ENCODE measurements around the gene PHF8.

Gene PHF8

GRCh38 chrX:53984895-53985294, 59.4 kb downstream of the PHF8 start:
- no peaks in the 10 kb centered on the region for H3K27me3 ChIP-seq (ENCODE audit: low read depth)
- H3K4me3 ChIP-seq, result no peak overlapping the region
- peaks cover 57% of the 10 kb centered on the region for H3K36me3 ChIP-seq (replicated peaks)
- no peak for DNase-seq (ENCODE audit: low spot score in 2 of 2)
- no peaks in the 10 kb centered on the region for H3K9me3 ChIP-seq
- H3K4me1 ChIP-seq, result no peaks in the 10 kb centered on the region
- in situ Hi-C loops (cut with MboI; ENCODE audit: low sequenced_read_pairs), result no loop called here

- Histone ChIP-seq H3K4me1 (no peaks in the 10 kb centered on the region), H3K27me3 (ENCODE audit: low read depth) (no peaks in the 10 kb centered on the region), H3K4me3 (no peak overlapping the region), H3K36me3 (replicated peaks) (peaks cover 37% of the 10 kb centered on the region), H3K9me3 (peaks cover 3% of the 10 kb centered on the region; the same call in 1 of the 2 replicates)
- in situ Hi-C loops (cut with MboI; ENCODE audit: low sequenced_read_pairs), result no loop called here
- DNase-seq (ENCODE audit: low spot score in 2 of 2), result no peak
Measured at GRCh38 chrX:53974529-53974928, 69.7 kb downstream of the PHF8 start.

- in situ Hi-C loops (cut with MboI; ENCODE audit: low sequenced_read_pairs), result no loop called here
- Histone ChIP-seq H3K4me1 (no peaks in the 10 kb centered on the region), H3K36me3 (replicated peaks) (peaks cover 41% of the 10 kb centered on the region)
Measured at GRCh38 chrX:53969540-53969939, 74.7 kb downstream of the PHF8 start.

GRCh38 chrX:53950130-53950733, 94.0 kb downstream of the PHF8 start:
- DNase-seq (ENCODE audit: low spot score in 2 of 2), result no peak
- H3K4me3 ChIP-seq, result no peak overlapping the region
- peaks cover 22% of the 10 kb centered on the region for H3K36me3 ChIP-seq (replicated peaks)
- in situ Hi-C loops (cut with MboI; ENCODE audit: low sequenced_read_pairs), result no loop called here
- no peaks in the 10 kb centered on the region for H3K4me1 ChIP-seq
- no peaks in the 10 kb centered on the region for H3K9me3 ChIP-seq
- H3K27me3 ChIP-seq (ENCODE audit: low read depth), result no peaks in the 10 kb centered on the region

More at GRCh38 chrX:53969540-53969939, 74.7 kb downstream of the PHF8 start:
- peaks cover 3% of the 10 kb centered on the region; the same call in 1 of the 2 replicates for H3K9me3 ChIP-seq
- no peaks in the 10 kb centered on the region for H3K27me3 ChIP-seq (ENCODE audit: low read depth)
- DNase-seq (ENCODE audit: low spot score in 2 of 2), result no peak
- H3K4me3 ChIP-seq, result no peak overlapping the region

GRCh38 chrX:53940180-53940579, 104.1 kb downstream of the PHF8 start:
- no peaks in the 10 kb centered on the region for H3K4me1 ChIP-seq
- DNase-seq (ENCODE audit: low spot score in 2 of 2), result no peak
- H3K4me3 ChIP-seq, result no peak overlapping the region
- peaks cover 56% of the 10 kb centered on the region for H3K36me3 ChIP-seq (replicated peaks)
- in situ Hi-C loops (cut with MboI; ENCODE audit: low sequenced_read_pairs), result no loop called here
- no peaks in the 10 kb centered on the region for H3K9me3 ChIP-seq
- H3K27me3 ChIP-seq (ENCODE audit: low read depth), result no peaks in the 10 kb centered on the region

- Histone ChIP-seq H3K4me3 (no peak overlapping the region), H3K4me1 (no peaks in the 10 kb centered on the region), H3K27me3 (ENCODE audit: low read depth) (no peaks in the 10 kb centered on the region), H3K9me3 (no peaks in the 10 kb centered on the region), H3K36me3 (replicated peaks) (peaks cover 51% of the 10 kb centered on the region)
- in situ Hi-C loops (cut with MboI; ENCODE audit: low sequenced_read_pairs), result no loop called here
- no peak for DNase-seq (ENCODE audit: low spot score in 2 of 2)
Measured at GRCh38 chrX:53939127-53939526, 105.1 kb downstream of the PHF8 start.

GRCh38 chrX:53930515-53931380, 113.5 kb downstream of the PHF8 start:
- Histone ChIP-seq H3K4me3 (no peak overlapping the region), H3K9me3 (no peaks in the 10 kb centered on the region)

GRCh38 chrX:53926030-53926429, 118.2 kb downstream of the PHF8 start:
- no peaks in the 10 kb centered on the region for H3K27me3 ChIP-seq (ENCODE audit: low read depth)
- no peaks in the 10 kb centered on the region for H3K9me3 ChIP-seq
- no peaks in the 10 kb centered on the region for H3K36me3 ChIP-seq (replicated peaks)
- H3K4me3 ChIP-seq, result no peak overlapping the region
- DNase-seq (ENCODE audit: low spot score in 2 of 2), result no peak
- H3K4me1 ChIP-seq, result no peaks in the 10 kb centered on the region
- in situ Hi-C loops (cut with MboI; ENCODE audit: low sequenced_read_pairs), result no loop called here

More at GRCh38 chrX:53930515-53931380, 113.5 kb downstream of the PHF8 start:
- no peak for DNase-seq (ENCODE audit: low spot score in 2 of 2)
- Histone ChIP-seq H3K27me3 (ENCODE audit: low read depth) (no peaks in the 10 kb centered on the region), H3K4me1 (no peaks in the 10 kb centered on the region), H3K36me3 (replicated peaks) (no peaks in the 10 kb centered on the region)
- in situ Hi-C loops (cut with MboI; ENCODE audit: low sequenced_read_pairs), result no loop called here

- Histone ChIP-seq H3K4me3 (no peak overlapping the region), H3K27me3 (ENCODE audit: low read depth) (no peaks in the 10 kb centered on the region), H3K36me3 (replicated peaks) (no peaks in the 10 kb centered on the region), H3K9me3 (no peaks in the 10 kb centered on the region), H3K4me1 (no peaks in the 10 kb centered on the region; the same call in 1 of the 2 replicates)
- DNase-seq (ENCODE audit: low spot score in 2 of 2), result no peak
- in situ Hi-C loops (cut with MboI; ENCODE audit: low sequenced_read_pairs), result no loop called here
Measured at GRCh38 chrX:53918702-53919101, 125.6 kb downstream of the PHF8 start.

- H3K9me3 ChIP-seq, result no peaks in the 10 kb centered on the region
- no peak for DNase-seq (ENCODE audit: low spot score in 2 of 2)
- no peak overlapping the region for H3K4me3 ChIP-seq
- H3K36me3 ChIP-seq (replicated peaks), result no peaks in the 10 kb centered on the region
- H3K27me3 ChIP-seq (ENCODE audit: low read depth), result no peaks in the 10 kb centered on the region
- H3K4me1 ChIP-seq, result no peaks in the 10 kb centered on the region
- in situ Hi-C loops (cut with MboI; ENCODE audit: low sequenced_read_pairs), result no loop called here
Measured at GRCh38 chrX:53900623-53901022, 143.7 kb downstream of the PHF8 start.

- H3K9me3 ChIP-seq, result no peaks in the 10 kb centered on the region
- DNase-seq (ENCODE audit: low spot score in 2 of 2), result no peak
- H3K27me3 ChIP-seq (ENCODE audit: low read depth), result no peaks in the 10 kb centered on the region
- in situ Hi-C loops (cut with MboI; ENCODE audit: low sequenced_read_pairs), result no loop called here
- no peaks in the 10 kb centered on the region for H3K4me1 ChIP-seq
- no peak overlapping the region for H3K4me3 ChIP-seq
- H3K36me3 ChIP-seq (replicated peaks), result no peaks in the 10 kb centered on the region
Measured at GRCh38 chrX:53895270-53895669, 149.0 kb downstream of the PHF8 start.
